Keratinocyte (primary cell): ENCODE data around the gene EPB41L2. TPM values are rescaled to one million over a fixed set of nuclear protein-coding genes. Genes with fewer than 3 reads are reported as not detected.
"Not testable (repeated sequence)": the region's sequence is repeated elsewhere in the genome, so short reads cannot be mapped to it uniquely, and the experiment has no call there.

Experiments
- DNase-seq: peaks from one replicate; pipeline ENCODE4 v3.0.0-alpha.2; 2011; ENCODE audit warnings: low read depth, missing footprints, low spot score
- FAIRE-seq: peaks from 2 replicates; lab custom pipeline; 2011; peaks lifted over from hg19 to GRCh38; lab: Jason Lieb, UNC
- H2AFZ ChIP-seq: 2 replicates; pipeline ENCODE4 v1.6.0; 2012; ENCODE audit warnings: low read length, control low read depth, inconsistent platforms; ENCODE audit not compliant: control insufficient read depth
- H3K27ac ChIP-seq: 2 replicates; pipeline ENCODE4 v1.5.1; 2011; ENCODE audit warnings: low read length; ENCODE audit not compliant: control insufficient read depth, insufficient read depth
- H3K27me3 ChIP-seq: 3 replicates; pipeline ENCODE4 v1.6.0; 2011; ENCODE audit warnings: low read length; ENCODE audit not compliant: control insufficient read depth, insufficient read depth; ENCODE audit errors: extremely low read depth
- H3K36me3 ChIP-seq, 2 experiments: 2 replicates in 1 of 2; 3 replicates in 1 of 2; pipeline ENCODE4 v1.5.1; 2011; ENCODE audit warnings: low read length in 2 of 2, mild to moderate bottlenecking in 1 of 2; ENCODE audit not compliant: control insufficient read depth in 2 of 2, insufficient read depth in 2 of 2; ENCODE audit errors: extremely low read depth in 1 of 2
- H3K4me1 ChIP-seq: 3 replicates; pipeline ENCODE4 v1.5.1; 2011; ENCODE audit warnings: low read length; ENCODE audit not compliant: control insufficient read depth, insufficient read depth; ENCODE audit errors: extremely low read depth
- H3K4me2 ChIP-seq: 3 replicates; pipeline ENCODE4 v1.6.0; 2011; ENCODE audit warnings: low read depth, low read length; ENCODE audit not compliant: control insufficient read depth, insufficient read depth; ENCODE audit errors: extremely low read depth
- H3K4me3 ChIP-seq, 3 experiments: fragments of 200-600 bp in 1 of 3; sonication (generic) in 1 of 3; 2 replicates in 2 of 3; 3 replicates in 1 of 3; pipeline ENCODE4 v1.5.1; 2011 to 2016; ENCODE audit warnings: low read length in 3 of 3, mild to moderate bottlenecking in 3 of 3, control low read depth in 2 of 3, inconsistent platforms in 1 of 3, low read depth in 1 of 3, mixed read lengths in 1 of 3, mixed run types in 1 of 3, moderate library complexity in 1 of 3; ENCODE audit not compliant: control insufficient read depth in 2 of 3, insufficient read depth in 2 of 3; ENCODE audit errors: extremely low read depth in 1 of 3
- H3K79me2 ChIP-seq: 2 replicates; pipeline ENCODE4 v1.6.0; 2012; ENCODE audit warnings: low read length; ENCODE audit not compliant: control insufficient read depth, insufficient read depth
- H3K9ac ChIP-seq: 3 replicates; pipeline ENCODE4 v1.6.0; 2011; ENCODE audit warnings: low read length; ENCODE audit not compliant: control insufficient read depth, insufficient read depth; ENCODE audit errors: extremely low read depth
- H3K9me1 ChIP-seq: 3 replicates; pipeline ENCODE4 v1.6.0; 2011; ENCODE audit warnings: low read length; ENCODE audit not compliant: control insufficient read depth, insufficient read depth; ENCODE audit errors: extremely low read depth
- H3K9me3 ChIP-seq: 2 replicates; pipeline ENCODE4 v1.5.1; 2012; ENCODE audit warnings: low read depth, low read length; ENCODE audit not compliant: control insufficient read depth
- H4K20me1 ChIP-seq: 3 replicates; pipeline ENCODE4 v1.6.0; 2011; ENCODE audit warnings: low read length; ENCODE audit not compliant: control insufficient read depth, insufficient read depth; ENCODE audit errors: extremely low read depth
- CTCF ChIP-seq, 3 experiments: IDR thresholded peaks in 1 of 3; conservative IDR thresholded peaks in 1 of 3; optimal IDR thresholded peaks in 1 of 3; 2 replicates in 2 of 3; 3 replicates in 1 of 3; pipeline versions ENCODE3 to v1.5.1; 2011; ENCODE audit warnings: low read length in 3 of 3, mild to moderate bottlenecking in 3 of 3, moderate library complexity in 2 of 3, control low read depth in 1 of 3, inconsistent platforms in 1 of 3; ENCODE audit not compliant: insufficient read depth in 2 of 3; ENCODE audit errors: extremely low read depth in 1 of 3
- EZH2 ChIP-seq: IDR thresholded peaks from one replicate; pipeline ENCODE4 v1.6.1; 2012; ENCODE audit warnings: inconsistent platforms, mild to moderate bottlenecking, low read length, moderate library complexity
- dilution Hi-C: fragments of 300-500 bp; cut with MboI; formaldehyde crosslinking; loops from one replicate; pipeline ENCODE4 v1.7.0; 2020; ENCODE audit warnings: low sequenced_read_pairs; ENCODE audit not compliant: extremely low pct_ligation_motif_present
- polyA plus RNA-seq, 5 experiments: library from polyadenylated mRNA; depleted of rRNA in 3 of 5; stranded (reverse) in 3 of 5; stranded (forward) in 1 of 5; unstranded in 1 of 5; fragments of >200 nt; gene quantifications; 1 replicate in 1 of 5; 2 replicates in 3 of 5; 3 replicates in 1 of 5; pipeline versions ENCODE4 v1.2.1 to v1.2.3, GENCODE V29; 2011 to 2012; ENCODE audit warnings: missing spikeins in 2 of 5, low read depth in 1 of 5, low replicate concordance in 1 of 5

EPB41L2 gene
- polyA plus RNA-seq, 1 donor (not counting 4 experiments of a cell fraction or from before 2014, with no cell fraction given), result 22.0 TPM

- no peak for TF ChIP-seq EZH2
- no peak for TF ChIP-seq CTCF (optimal IDR thresholded peaks at IDR 0.05 in 1 of 3, IDR thresholded peaks at IDR 0.05 in 1 of 3, conservative IDR thresholded peaks at IDR 0.05 in 1 of 3; ENCODE audit: extremely low read depth in 1 of 3, insufficient read depth in 2 of 3, low read length in 3 of 3)
Observed at GRCh38 chr6:130991422-130992137, 71.5 kb downstream of the EPB41L2 start.

GRCh38 chr6:130987539-130987938 is 75.5 kb downstream of the EPB41L2 start:
- H3K4me2 ChIP-seq, dilution Hi-C loops, FAIRE-seq: not testable (repeated sequence)

More at GRCh38 chr6:130991422-130992137, 71.5 kb downstream of the EPB41L2 start:
- H4K20me1 ChIP-seq, result no peaks in the 10 kb centered on the region
- H3K79me2 ChIP-seq, result no peaks in the 10 kb centered on the region
- no peak overlapping the region for H3K9ac ChIP-seq
- H3K4me2 ChIP-seq, result no peak overlapping the region
- no peak overlapping the region for H3K27ac ChIP-seq
- no peak overlapping the region for H3K4me3 ChIP-seq
- no peaks in the 10 kb centered on the region for H3K9me3 ChIP-seq
- H3K36me3 ChIP-seq, result no peaks in the 10 kb centered on the region
- peaks cover 11% of the 10 kb centered on the region for H3K4me1 ChIP-seq
- no peaks in the 10 kb centered on the region for H3K27me3 ChIP-seq
- no peak for DNase-seq
- H2AFZ ChIP-seq, result no peak overlapping the region
- FAIRE-seq, result no peak
- dilution Hi-C loops, result no loop called here
- no peaks in the 10 kb centered on the region for H3K9me1 ChIP-seq

GRCh38 chr6:130985115-130985514 is 77.9 kb downstream of the EPB41L2 start:
- Histone ChIP-seq H2AFZ (no peak overlapping the region), H3K79me2 (peaks cover 2% of the 10 kb centered on the region), H3K36me3 (no peaks in the 10 kb centered on the region), H3K27me3 (no peaks in the 10 kb centered on the region), H4K20me1 (no peaks in the 10 kb centered on the region), H3K4me1 (no peaks in the 10 kb centered on the region), H3K27ac (no peak overlapping the region), H3K9me3 (peaks cover 2% of the 10 kb centered on the region), H3K9me1 (no peaks in the 10 kb centered on the region), H3K4me2 (no peak overlapping the region), H3K9ac (no peak overlapping the region), H3K4me3 (no peak overlapping the region)
- dilution Hi-C loops, result no loop called here
- TF ChIP-seq CTCF (optimal IDR thresholded peaks at IDR 0.05 in 1 of 3, IDR thresholded peaks at IDR 0.05 in 1 of 3, conservative IDR thresholded peaks at IDR 0.05 in 1 of 3; ENCODE audit: extremely low read depth in 1 of 3, insufficient read depth in 2 of 3, low read length in 3 of 3) (no peak), EZH2 (no peak)
- no peak for DNase-seq
- FAIRE-seq, result no peak

More at GRCh38 chr6:130987539-130987938, 75.5 kb downstream of the EPB41L2 start:
- H3K9me1 ChIP-seq, H3K79me2 ChIP-seq, H4K20me1 ChIP-seq, H2AFZ ChIP-seq, DNase-seq, H3K4me3 ChIP-seq, H3K4me1 ChIP-seq, H3K9ac ChIP-seq, H3K27me3 ChIP-seq, H3K9me3 ChIP-seq, H3K36me3 ChIP-seq, H3K27ac ChIP-seq: not testable (repeated sequence)
